Hepatic stellate cell (primary cell): ENCODE measurements around the gene ACBD6.

Source experiments
- DNase-seq: peaks from one replicate; pipeline ENCODE4 v3.0.0; 2011; ENCODE audit warnings: low spot score

The ACBD6 gene

GRCh38 chr1:180239145-180240096 lies 263.0 kb downstream of the ACBD6 start:
- DNase-seq = no peak

GRCh38 chr1:180238675-180239074 lies 263.7 kb downstream of the ACBD6 start:
- DNase-seq = no peak
